NB4 (cell line): ENCODE data around the gene RNFT1.
"Not testable (repeated sequence)": the region's sequence is repeated elsewhere in the genome, so short reads cannot be mapped to it uniquely, and the experiment has no call there.

Experiments
- DNase-seq: peaks from one replicate; pipeline ENCODE4 v3.0.0; 2010; ENCODE audit warnings: low read depth
- H3K4me3 ChIP-seq: one replicate; pipeline ENCODE4 v1.5.1; 2011; ENCODE audit warnings: mild to moderate bottlenecking, low read depth, low read length, moderate library complexity
- MYC ChIP-seq: IDR thresholded peaks from 2 replicates; pipeline ENCODE4 v1.6.1; 2011; ENCODE audit warnings: low read depth, low read length
- POLR2A ChIP-seq: IDR thresholded peaks from 2 replicates; pipeline ENCODE4 v1.6.1; 2011; ENCODE audit warnings: mild to moderate bottlenecking; ENCODE audit not compliant: insufficient read length; ENCODE audit errors: extremely low read depth
- TF ChIP-seq, protein P1 (sequence below): IDR thresholded peaks from 2 replicates; pipeline ENCODE4 v1.6.1; 2011; ENCODE audit warnings: low read depth, low read length
- TF ChIP-seq, protein P2 (sequence below): IDR thresholded peaks from one replicate; pipeline ENCODE4 v1.5.1; 2012; ENCODE audit warnings: low read depth, low read length

Gene RNFT1

DNA sequence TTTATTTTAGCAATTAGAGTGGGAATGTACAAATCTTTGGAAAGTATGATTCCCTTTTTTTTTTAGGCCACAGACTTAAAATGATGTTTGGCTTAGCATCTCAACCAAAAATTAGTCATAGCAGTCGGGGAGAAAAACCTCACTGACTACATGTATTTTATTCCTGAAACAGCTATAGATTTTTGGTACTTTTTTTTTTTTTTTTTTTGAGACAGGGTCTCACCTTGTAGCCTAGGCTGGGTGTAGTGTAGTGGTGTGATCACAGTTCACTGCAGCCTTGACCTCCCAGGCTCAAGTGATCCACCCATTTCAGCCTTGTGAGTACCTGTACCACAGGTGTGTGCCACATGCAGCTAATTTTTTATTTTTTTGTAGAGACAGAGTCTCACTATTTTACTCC, 23.4 kb downstream of the RNFT1 start:
- no peak overlapping the region for H3K4me3 ChIP-seq
- DNase-seq, result no peak
- TF ChIP-seq MYC (no peak), POLR2A (no peak)
- TF ChIP-seq, protein P1, sequence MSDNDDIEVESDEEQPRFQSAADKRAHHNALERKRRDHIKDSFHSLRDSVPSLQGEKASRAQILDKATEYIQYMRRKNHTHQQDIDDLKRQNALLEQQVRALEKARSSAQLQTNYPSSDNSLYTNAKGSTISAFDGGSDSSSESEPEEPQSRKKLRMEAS, result no peak
- TF ChIP-seq, protein P2, sequence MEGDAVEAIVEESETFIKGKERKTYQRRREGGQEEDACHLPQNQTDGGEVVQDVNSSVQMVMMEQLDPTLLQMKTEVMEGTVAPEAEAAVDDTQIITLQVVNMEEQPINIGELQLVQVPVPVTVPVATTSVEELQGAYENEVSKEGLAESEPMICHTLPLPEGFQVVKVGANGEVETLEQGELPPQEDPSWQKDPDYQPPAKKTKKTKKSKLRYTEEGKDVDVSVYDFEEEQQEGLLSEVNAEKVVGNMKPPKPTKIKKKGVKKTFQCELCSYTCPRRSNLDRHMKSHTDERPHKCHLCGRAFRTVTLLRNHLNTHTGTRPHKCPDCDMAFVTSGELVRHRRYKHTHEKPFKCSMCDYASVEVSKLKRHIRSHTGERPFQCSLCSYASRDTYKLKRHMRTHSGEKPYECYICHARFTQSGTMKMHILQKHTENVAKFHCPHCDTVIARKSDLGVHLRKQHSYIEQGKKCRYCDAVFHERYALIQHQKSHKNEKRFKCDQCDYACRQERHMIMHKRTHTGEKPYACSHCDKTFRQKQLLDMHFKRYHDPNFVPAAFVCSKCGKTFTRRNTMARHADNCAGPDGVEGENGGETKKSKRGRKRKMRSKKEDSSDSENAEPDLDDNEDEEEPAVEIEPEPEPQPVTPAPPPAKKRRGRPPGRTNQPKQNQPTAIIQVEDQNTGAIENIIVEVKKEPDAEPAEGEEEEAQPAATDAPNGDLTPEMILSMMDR, result no peak

DNA sequence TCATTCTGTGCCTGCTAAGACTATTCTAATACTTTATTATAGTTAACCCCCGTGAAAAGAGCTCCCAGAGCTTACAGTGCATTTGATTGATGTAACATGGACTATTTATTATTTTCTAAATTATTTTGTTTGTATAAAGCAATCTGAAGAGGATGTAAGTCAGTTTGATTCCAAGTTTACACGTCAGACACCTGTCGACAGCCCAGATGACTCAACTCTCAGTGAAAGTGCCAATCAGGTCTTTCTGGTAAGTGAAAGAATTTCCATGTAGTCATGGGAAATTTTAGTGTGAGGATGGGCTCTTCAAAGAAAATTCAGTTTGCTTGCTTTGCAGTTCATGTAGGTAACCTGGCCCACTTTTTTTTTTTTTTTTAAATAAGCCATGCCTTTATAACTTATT, 23.8 kb downstream of the RNFT1 start:
- not testable (repeated sequence) for DNase-seq

DNA sequence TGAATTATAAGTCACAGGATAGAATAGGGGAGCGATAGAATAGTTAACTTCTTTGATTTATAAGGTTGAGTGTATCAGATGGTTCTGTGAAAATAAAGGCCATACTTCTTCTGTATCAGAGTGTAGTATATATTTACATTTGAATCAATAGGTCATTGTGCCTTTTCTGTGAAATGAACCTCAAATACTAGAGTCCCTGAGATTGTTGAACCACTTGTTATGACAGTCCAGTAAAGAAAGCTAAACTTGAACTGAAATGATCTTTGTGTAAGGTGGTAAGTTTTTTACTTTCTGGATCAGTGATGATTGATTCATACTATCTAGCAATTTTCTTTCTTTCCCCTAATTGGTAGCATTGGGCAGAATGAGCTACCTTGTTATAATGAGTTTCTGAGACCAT, 31.2 kb downstream of the RNFT1 start:
- not testable (repeated sequence) for H3K4me3 ChIP-seq, DNase-seq

More for the DNA sequence above, 23.8 kb downstream of the RNFT1 start:
- not testable (repeated sequence) for H3K4me3 ChIP-seq

DNA sequence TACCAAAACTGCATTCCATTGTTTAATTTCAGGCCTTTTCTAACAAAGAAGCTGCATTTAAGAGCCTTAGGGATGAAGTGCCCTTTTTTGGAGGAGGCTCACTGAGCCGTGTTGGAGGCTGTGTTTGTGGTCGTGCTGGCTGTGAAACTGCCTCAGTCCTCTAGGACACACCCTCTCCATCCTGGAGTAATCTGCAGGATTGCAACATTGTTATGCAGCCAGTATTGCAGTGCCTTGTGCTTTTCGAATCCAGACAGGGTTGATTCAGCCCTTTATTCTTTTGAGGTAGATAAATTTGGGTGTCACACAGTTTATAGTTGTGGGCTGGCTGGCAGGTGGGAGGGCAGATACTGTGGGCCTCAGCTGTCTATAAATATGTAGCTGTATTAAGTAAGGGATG, 33.8 kb downstream of the RNFT1 start:
- DNase-seq, result peak; percentile 21
- not testable (repeated sequence) for H3K4me3 ChIP-seq

DNA sequence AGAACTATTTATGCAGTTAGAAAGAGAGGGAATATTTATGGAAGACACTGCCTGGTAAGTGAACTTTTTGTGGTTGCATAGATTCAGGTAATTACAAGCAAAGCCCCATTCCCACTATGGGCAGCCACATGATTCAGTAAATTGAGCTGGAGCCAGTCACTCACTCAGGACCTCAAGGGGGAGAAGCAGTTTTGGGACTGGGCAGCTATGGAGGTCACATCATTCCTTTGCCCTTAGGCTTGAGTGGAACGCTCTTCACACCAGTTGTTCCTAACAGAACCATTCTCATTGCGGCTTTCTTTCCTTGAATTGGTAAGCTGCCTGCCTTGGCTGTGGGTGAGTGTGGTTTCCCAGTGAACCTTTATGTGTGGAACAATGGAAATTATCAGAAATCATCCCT, 34.4 kb downstream of the RNFT1 start:
- DNase-seq, result not testable (repeated sequence)

DNA sequence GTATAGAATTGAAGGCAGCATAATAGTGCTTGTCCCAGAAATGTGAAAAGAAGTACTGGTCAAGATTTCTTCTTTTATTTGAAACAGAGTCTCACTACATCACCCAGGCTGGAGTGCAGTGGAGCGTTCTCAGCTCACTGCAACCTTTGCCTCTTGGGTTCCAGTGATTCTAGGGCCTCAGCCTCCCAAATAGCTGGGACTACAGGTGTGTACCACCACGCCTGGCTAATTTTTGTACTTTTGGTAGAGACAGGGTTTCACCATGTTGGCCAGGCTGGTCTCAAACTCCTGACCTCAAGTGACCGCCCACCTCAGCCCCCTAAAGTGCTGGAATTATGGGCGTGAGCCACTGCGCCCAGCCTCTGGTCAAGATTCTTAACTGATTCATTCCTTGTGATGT, 43.9 kb downstream of the RNFT1 start:
- DNase-seq, H3K4me3 ChIP-seq: not testable (repeated sequence)

More for the DNA sequence above, 34.4 kb downstream of the RNFT1 start:
- H3K4me3 ChIP-seq, result not testable (repeated sequence)

DNA sequence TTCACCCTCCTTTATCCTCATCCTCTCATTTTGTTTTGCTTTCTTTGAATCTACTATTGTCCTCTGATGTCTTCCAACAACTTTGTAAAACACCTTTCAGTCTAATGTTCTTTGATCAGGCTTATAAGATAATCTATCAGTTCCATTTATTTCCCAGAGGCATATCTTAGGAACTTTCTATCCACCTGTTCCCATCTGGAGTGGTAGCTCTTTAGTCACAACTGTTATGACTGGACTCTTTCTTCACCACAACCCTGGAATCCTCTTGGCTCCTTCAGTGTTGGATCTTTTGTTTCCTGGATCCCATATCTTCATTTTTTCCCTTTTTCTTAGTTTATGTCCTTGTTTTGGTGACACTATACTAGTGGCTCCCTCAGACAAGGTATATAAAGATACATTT, 48.1 kb downstream of the RNFT1 start:
- TF ChIP-seq, protein P2, result no peak
- TF ChIP-seq MYC (no peak), POLR2A (no peak)
- TF ChIP-seq, protein P1, result no peak

DNA sequence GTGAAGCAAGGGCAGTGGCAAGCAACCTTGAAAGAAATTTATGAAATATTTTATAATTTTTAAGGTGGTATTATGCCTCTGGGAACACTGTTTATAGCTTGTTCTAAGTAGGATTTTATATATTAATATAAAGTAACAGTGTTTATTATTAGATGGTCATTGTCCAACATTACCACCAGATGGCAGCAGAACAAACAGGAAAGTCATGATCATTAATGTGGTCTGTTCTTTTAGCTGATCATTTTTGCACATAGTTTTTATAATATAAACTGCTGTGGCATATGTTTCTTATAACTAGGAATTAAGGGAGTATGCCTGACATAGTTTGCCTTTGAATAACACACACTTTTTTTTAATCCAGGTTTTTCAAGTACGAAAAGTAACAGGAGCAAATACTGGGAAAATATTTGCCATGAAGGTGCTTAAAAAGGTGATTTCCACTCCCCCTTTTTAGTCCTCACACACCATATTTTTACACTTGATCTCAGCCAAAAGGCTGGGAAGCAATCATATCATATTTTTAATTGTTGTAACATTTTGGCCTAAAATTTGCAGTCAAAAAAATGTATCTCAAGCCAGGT, 50.2 kb downstream of the RNFT1 start:
- TF ChIP-seq, protein P2, result peak; percentile 31
- TF ChIP-seq, protein P1, result no peak
- H3K4me3 ChIP-seq, result no peak overlapping the region
- DNase-seq, result peak; percentile 60

More for the DNA sequence above, 48.1 kb downstream of the RNFT1 start:
- DNase-seq, result no peak
- H3K4me3 ChIP-seq, result no peak overlapping the region

DNA sequence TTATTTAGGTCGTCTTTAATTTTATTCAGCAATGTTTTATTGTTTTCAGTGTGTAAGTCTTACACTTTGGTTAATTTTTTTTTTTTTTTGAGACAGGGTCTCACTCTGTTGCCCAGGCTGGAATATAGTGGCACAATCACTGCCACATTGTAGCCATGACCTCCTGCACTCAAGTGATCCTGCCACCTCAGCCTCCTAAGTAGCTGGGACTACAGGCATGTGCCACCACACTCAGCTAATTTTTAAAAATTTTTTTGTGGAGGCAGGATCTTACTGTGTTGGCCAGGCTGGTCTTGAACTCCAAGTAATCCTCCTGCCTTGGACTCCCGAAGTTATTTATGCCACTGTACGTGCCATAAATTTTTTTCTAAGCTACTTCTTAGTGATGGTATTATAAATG, 57.1 kb downstream of the RNFT1 start:
- no peak for DNase-seq
- TF ChIP-seq, protein P1, result no peak
- TF ChIP-seq POLR2A (no peak), MYC (no peak)
- TF ChIP-seq, protein P2, result no peak
- no peak overlapping the region for H3K4me3 ChIP-seq
